ENCODE measurements around the gene SSBP1. TPM values are rescaled to one million over a fixed set of nuclear protein-coding genes. Genes with fewer than 3 reads are reported as not detected.

SSBP1 gene
- total and polyA plus RNA-seq, 8 donors = 17.4 to 207 (median 104) TPM

- Histone ChIP-seq H3K4me1 (peaks cover 17 to 44% (median 30%) of the 10 kb centered on the region in 4 donors), H3K4me3 (peak overlapping the region; percentile 68 to 80 (median 75)), H3K9me3 (no peaks in the 10 kb centered on the region), H3K27ac (peak overlapping the region; percentile 87 to 94 (median 88)), H3K36me3 (peaks cover 10 to 29% (median 24%) of the 10 kb centered on the region in 4 donors), H3K27me3 (no peaks in the 10 kb centered on the region)
- peak; percentile 30 to 62 for DNase-seq
- peak in 1 of 3 donors; percentile 6 for TF ChIP-seq POLR2AphosphoS5 (IDR thresholded peaks at IDR 0.05)
- TF ChIP-seq CTCF (IDR thresholded peaks at IDR 0.05) = no peak
- 31 to 59% (median 48%) methylated on average over 11 of the region's 11 CpGs for WGBS, 5 donors
- intact Hi-C loops (cut with DNase I; ENCODE audit: low total_unique reads) = no loop called here
These were observed 881 bp upstream of the SSBP1 start for GRCh38 chr7:141737118-141737835.

- whole genome bisulfite sequencing, 5 donors = 0 to 2% (median 1%) methylated on average over 6 of the region's 6 CpGs
- peak overlapping the region; percentile 81 to 89 (median 88) for H3K27ac ChIP-seq
These were observed 445 bp downstream of the SSBP1 start for GRCh38 chr7:141738592-141739013.

DNA sequence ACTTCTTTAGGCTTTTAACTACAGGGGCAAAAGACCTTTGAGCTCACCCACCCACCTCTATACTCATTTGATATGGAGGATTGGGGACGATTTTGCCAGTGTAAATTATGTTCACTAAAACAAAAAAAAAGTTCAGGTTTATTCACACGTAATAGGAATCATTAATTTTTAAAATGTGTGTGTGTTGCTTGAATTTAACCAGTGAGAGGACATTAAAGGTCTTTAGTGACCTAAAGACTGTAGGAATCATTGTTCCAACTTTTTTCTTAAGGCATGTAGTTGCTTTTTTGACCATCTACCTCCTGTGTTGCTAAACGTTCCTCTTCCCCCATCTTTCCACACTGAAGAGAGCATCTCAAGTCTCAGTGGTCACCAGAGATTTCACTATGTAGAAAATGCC lies 1.1 kb downstream of the SSBP1 start:
- no peak for DNase-seq
- intact Hi-C loops (cut with DNase I; ENCODE audit: low total_unique reads) = no loop called here
- Histone ChIP-seq H3K36me3 (peaks cover 30 to 48% (median 44%) of the 10 kb centered on the region in 4 donors), H3K4me1 (peaks cover 17 to 44% (median 30%) of the 10 kb centered on the region in 4 donors), H3K9me3 (no peaks in the 10 kb centered on the region), H3K4me3 (peak overlapping the region; percentile 68 to 80 (median 75)), H3K27me3 (no peaks in the 10 kb centered on the region), H3K27ac (peak overlapping the region in 2 of 5 donors; percentile 88 to 89)
- WGBS, 5 donors = 55 to 59% (median 58%) methylated on average over 3 of the region's 3 CpGs
- TF ChIP-seq EP300 (IDR thresholded peaks at IDR 0.05) = no peak
- TF ChIP-seq POLR2AphosphoS5 (IDR thresholded peaks at IDR 0.05) = no peak
- no peak for TF ChIP-seq POLR2A (IDR thresholded peaks at IDR 0.05)
- TF ChIP-seq CTCF (IDR thresholded peaks at IDR 0.05) = no peak

More at GRCh38 chr7:141738592-141739013, 445 bp downstream of the SSBP1 start:
- DNase-seq = no peak
- Histone ChIP-seq H3K4me3 (peak overlapping the region; percentile 68 to 80 (median 75)), H3K36me3 (peaks cover 23 to 42% (median 37%) of the 10 kb centered on the region in 4 donors), H3K9me3 (no peaks in the 10 kb centered on the region), H3K4me1 (peaks cover 17 to 44% (median 30%) of the 10 kb centered on the region in 4 donors), H3K27me3 (no peaks in the 10 kb centered on the region)
- TF ChIP-seq POLR2A (IDR thresholded peaks at IDR 0.05) (no peak), EP300 (IDR thresholded peaks at IDR 0.05) (no peak), POLR2AphosphoS5 (IDR thresholded peaks at IDR 0.05) (no peak), CTCF (IDR thresholded peaks at IDR 0.05) (no peak)
- intact Hi-C loops (cut with DNase I; ENCODE audit: low total_unique reads) = no loop called here

DNA sequence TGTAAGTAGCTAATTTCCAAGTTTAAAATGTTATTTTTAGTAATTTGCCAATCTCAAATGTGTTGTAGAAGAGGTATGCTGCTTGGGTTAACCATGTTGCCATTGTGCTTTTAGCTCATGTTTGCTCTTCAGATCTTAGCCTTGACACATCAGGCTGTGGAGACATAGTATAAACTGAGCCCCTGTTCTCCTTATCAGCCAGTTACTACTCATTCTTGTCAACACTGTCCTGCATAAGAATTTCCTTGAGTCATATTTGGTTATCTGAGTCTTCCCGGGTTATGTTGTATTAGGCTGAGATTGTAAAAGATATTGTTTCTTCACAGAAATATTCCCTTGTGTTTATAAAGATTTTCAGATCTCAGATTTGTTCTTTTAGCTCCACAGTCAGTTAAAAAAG lies 4.1 kb downstream of the SSBP1 start:
- Histone ChIP-seq H3K27me3 (no peaks in the 10 kb centered on the region), H3K4me3 (no peak overlapping the region), H3K27ac (no peak overlapping the region), H3K4me1 (peaks cover 15 to 41% (median 27%) of the 10 kb centered on the region in 4 donors), H3K36me3 (peaks cover 42 to 78% (median 73%) of the 10 kb centered on the region in 4 donors), H3K9me3 (no peaks in the 10 kb centered on the region)
- intact Hi-C loops (cut with DNase I; ENCODE audit: low total_unique reads) = no loop called here
- WGBS, 5 donors = 41 to 77% (median 63%) methylated on average over 1 of the region's 1 CpG
- TF ChIP-seq CTCF (IDR thresholded peaks at IDR 0.05) (no peak), POLR2A (IDR thresholded peaks at IDR 0.05) (no peak), EP300 (IDR thresholded peaks at IDR 0.05) (no peak), POLR2AphosphoS5 (IDR thresholded peaks at IDR 0.05) (no peak)
- DNase-seq = no peak

Measured in stomach (tissue), 9 donors.